ENCODE data around the gene ARID1B. TPM values are rescaled to one million over a fixed set of nuclear protein-coding genes. Genes with fewer than 3 reads are reported as not detected.

Gene ARID1B
- total RNA-seq, 1 donor from 2014 or later: 43.4 TPM

- intact Hi-C loops (cut with micrococcal nuclease): no loop called here
- Histone ChIP-seq H3K4me3 (no peak overlapping the region), H3K27me3 (ENCODE audit: low read depth) (no peaks in the 10 kb centered on the region), H3K36me3 (peaks cover 14% of the 10 kb centered on the region), H3K27ac (replicated peaks) (peak overlapping the region; percentile 68), H3K4me1 (peaks cover 49% of the 10 kb centered on the region), H3K9me3 (replicated peaks) (no peaks in the 10 kb centered on the region)
- no peak for DNase-seq
- TF ChIP-seq, protein P1, sequence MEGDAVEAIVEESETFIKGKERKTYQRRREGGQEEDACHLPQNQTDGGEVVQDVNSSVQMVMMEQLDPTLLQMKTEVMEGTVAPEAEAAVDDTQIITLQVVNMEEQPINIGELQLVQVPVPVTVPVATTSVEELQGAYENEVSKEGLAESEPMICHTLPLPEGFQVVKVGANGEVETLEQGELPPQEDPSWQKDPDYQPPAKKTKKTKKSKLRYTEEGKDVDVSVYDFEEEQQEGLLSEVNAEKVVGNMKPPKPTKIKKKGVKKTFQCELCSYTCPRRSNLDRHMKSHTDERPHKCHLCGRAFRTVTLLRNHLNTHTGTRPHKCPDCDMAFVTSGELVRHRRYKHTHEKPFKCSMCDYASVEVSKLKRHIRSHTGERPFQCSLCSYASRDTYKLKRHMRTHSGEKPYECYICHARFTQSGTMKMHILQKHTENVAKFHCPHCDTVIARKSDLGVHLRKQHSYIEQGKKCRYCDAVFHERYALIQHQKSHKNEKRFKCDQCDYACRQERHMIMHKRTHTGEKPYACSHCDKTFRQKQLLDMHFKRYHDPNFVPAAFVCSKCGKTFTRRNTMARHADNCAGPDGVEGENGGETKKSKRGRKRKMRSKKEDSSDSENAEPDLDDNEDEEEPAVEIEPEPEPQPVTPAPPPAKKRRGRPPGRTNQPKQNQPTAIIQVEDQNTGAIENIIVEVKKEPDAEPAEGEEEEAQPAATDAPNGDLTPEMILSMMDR (IDR thresholded peaks at IDR 0.05; ENCODE audit: borderline replicate concordance): no peak
Measured at GRCh38 chr6:157133856-157134255, 356.7 kb downstream of the ARID1B start.

- H3K9me3 ChIP-seq (replicated peaks): no peaks in the 10 kb centered on the region
- no peaks in the 10 kb centered on the region for H3K27me3 ChIP-seq (ENCODE audit: low read depth)
- H3K4me1 ChIP-seq: peaks cover 42% of the 10 kb centered on the region
- TF ChIP-seq, protein P1 (IDR thresholded peaks at IDR 0.05; ENCODE audit: borderline replicate concordance): no peak
- intact Hi-C loops (cut with micrococcal nuclease): no loop called here
- DNase-seq: no peak
- H3K4me3 ChIP-seq: no peak overlapping the region
- H3K27ac ChIP-seq (replicated peaks): peak overlapping the region; percentile 68
- H3K36me3 ChIP-seq: peaks cover 14% of the 10 kb centered on the region
Measured at GRCh38 chr6:157134402-157135047, 357.3 kb downstream of the ARID1B start.

- H3K27ac ChIP-seq (replicated peaks): no peak overlapping the region
- TF ChIP-seq, protein P1 (IDR thresholded peaks at IDR 0.05; ENCODE audit: borderline replicate concordance): no peak
- intact Hi-C loops (cut with micrococcal nuclease): no loop called here
- H3K4me1 ChIP-seq: peaks cover 37% of the 10 kb centered on the region
- H3K9me3 ChIP-seq (replicated peaks): no peaks in the 10 kb centered on the region
- no peaks in the 10 kb centered on the region for H3K27me3 ChIP-seq (ENCODE audit: low read depth)
- no peak for DNase-seq
- H3K36me3 ChIP-seq: peaks cover 16% of the 10 kb centered on the region
- no peak overlapping the region for H3K4me3 ChIP-seq
Measured at GRCh38 chr6:157135691-157136090, 358.5 kb downstream of the ARID1B start.

GRCh38 chr6:157137501-157137900 is 360.3 kb downstream of the ARID1B start:
- DNase-seq: no peak
- Histone ChIP-seq H3K27me3 (ENCODE audit: low read depth) (no peaks in the 10 kb centered on the region), H3K4me3 (no peak overlapping the region), H3K27ac (replicated peaks) (no peak overlapping the region), H3K36me3 (peaks cover 19% of the 10 kb centered on the region), H3K4me1 (peaks cover 30% of the 10 kb centered on the region), H3K9me3 (replicated peaks) (no peaks in the 10 kb centered on the region)
- TF ChIP-seq, protein P1 (IDR thresholded peaks at IDR 0.05; ENCODE audit: borderline replicate concordance): no peak
- intact Hi-C loops (cut with micrococcal nuclease): no loop called here

DNA sequence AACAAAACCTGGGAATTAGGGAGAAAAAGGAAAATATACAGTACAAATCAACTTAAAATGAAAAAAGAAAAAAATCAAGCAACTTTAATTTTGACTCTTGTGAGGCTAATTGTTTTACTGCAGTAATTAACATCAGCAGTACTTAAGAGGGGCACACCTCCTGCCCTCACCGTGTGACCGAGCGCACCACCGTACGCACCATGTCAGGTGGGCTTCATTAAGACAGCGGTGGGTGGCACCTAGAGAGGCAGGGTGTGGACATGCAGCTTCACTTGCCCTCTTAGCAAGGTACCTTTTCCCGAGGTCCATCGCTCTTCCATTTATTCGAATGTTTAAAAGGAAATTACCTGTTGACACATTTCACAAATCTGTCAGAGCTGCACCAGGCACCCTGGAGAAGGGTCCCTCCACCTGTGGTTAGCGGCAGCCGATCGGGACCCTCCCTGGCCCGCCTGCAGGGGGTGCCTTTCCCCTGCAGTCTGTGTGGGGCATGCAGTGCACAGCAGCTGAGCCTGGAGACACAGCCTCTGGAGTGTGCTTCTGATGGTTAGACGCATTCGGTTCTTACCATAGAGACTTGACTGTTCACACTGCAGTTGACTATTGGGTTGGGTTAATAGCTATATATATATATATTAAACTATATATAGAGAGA is 362.0 kb downstream of the ARID1B start:
- no peak for DNase-seq
- Histone ChIP-seq H3K4me3 (no peak overlapping the region), H3K9me3 (replicated peaks) (no peaks in the 10 kb centered on the region), H3K27ac (replicated peaks) (no peak overlapping the region), H3K36me3 (peaks cover 8% of the 10 kb centered on the region), H3K4me1 (peaks cover 34% of the 10 kb centered on the region), H3K27me3 (ENCODE audit: low read depth) (no peaks in the 10 kb centered on the region)
- TF ChIP-seq, protein P1 (IDR thresholded peaks at IDR 0.05; ENCODE audit: borderline replicate concordance): peak; percentile 47
- intact Hi-C loops (cut with micrococcal nuclease): no loop called here
